Right renal pelvis (tissue), 4 donors: ENCODE results near the gene CCL23. TPM values are rescaled to one million over a fixed set of nuclear protein-coding genes. Genes with fewer than 3 reads are reported as not detected.
A peak's percentile ranks its signal among the peaks of the same experiment; 100 is the strongest.
"Not testable (repeated sequence)": the region's sequence is repeated elsewhere in the genome, so short reads cannot be mapped to it uniquely, and the experiment has no call there.

Experiments
- DNase-seq, 4 donors: peaks; one replicate each; pipeline ENCODE4 v3.0.0-alpha.2; 2013; ENCODE audit warnings: low read depth in 4 of 4, low spot score in 3 of 4, missing footprints in 1 of 4
- polyA plus RNA-seq, 4 donors: library from polyadenylated mRNA; unstranded; fragments of 120-200 nt; gene quantifications; one replicate each; pipeline ENCODE4 v1.2.1, GENCODE V29; 2013; ENCODE audit not compliant: insufficient read length in 4 of 4

Gene CCL23
- polyA plus RNA-seq, 4 donors, result 0.35 to 0.48 TPM; not detected in 2

GRCh38 chr17:36008998-36009665 lies 8.6 kb downstream of the CCL23 start:
- DNase-seq, result no peak

GRCh38 chr17:36004594-36005108 lies 13.1 kb downstream of the CCL23 start:
- DNase-seq, result no peak

GRCh38 chr17:36002631-36003030 lies 15.1 kb downstream of the CCL23 start:
- no peak for DNase-seq

- peak in 3 of 4 donors; percentile 51 to 60 (median 58) for DNase-seq
Observed at GRCh38 chr17:36001862-36002603, 15.7 kb downstream of the CCL23 start.

- no peak for DNase-seq
Observed at GRCh38 chr17:36001110-36001771, 16.5 kb downstream of the CCL23 start, which contains the start of gene CCL15. Gene CCL15 (minus strand): TSS chr17:36001553. CDS start chr17:36001492, 61 bp downstream.

GRCh38 chr17:36000732-36001109 lies 17.1 kb downstream of the CCL23 start:
- no peak for DNase-seq

- DNase-seq, result no peak
Observed at GRCh38 chr17:35998756-35999155, 19.0 kb downstream of the CCL23 start.

- DNase-seq, result no peak
Observed at GRCh38 chr17:35998018-35998545, 19.7 kb downstream of the CCL23 start.

GRCh38 chr17:35995346-35995745 lies 22.4 kb downstream of the CCL23 start:
- DNase-seq, result not testable (repeated sequence)

GRCh38 chr17:35991075-35991474 lies 26.7 kb downstream of the CCL23 start:
- no peak for DNase-seq

- no peak for DNase-seq
Observed at GRCh38 chr17:35988164-35988563, 29.6 kb downstream of the CCL23 start.

- DNase-seq, result no peak
Observed at GRCh38 chr17:35986643-35987042, 31.1 kb downstream of the CCL23 start, which contains the start of gene CCL14. Gene CCL14 (minus strand): TSS chr17:35986729. CDS start chr17:35986649, 80 bp downstream.

- DNase-seq, result no peak
Observed at GRCh38 chr17:35984140-35984539, 33.6 kb downstream of the CCL23 start.

- no peak for DNase-seq
Observed at GRCh38 chr17:35982409-35983191, 35.2 kb downstream of the CCL23 start.

- no peak for DNase-seq
Observed at GRCh38 chr17:35981908-35982330, 35.9 kb downstream of the CCL23 start.

GRCh38 chr17:35981246-35981645 lies 36.5 kb downstream of the CCL23 start, which contains the start of gene CCL16:
Gene CCL16 (minus strand): TSS chr17:35981497. CDS start chr17:35981420, 77 bp downstream.
- DNase-seq, result no peak

- no peak for DNase-seq
Observed at GRCh38 chr17:35978346-35978745, 39.4 kb downstream of the CCL23 start.

GRCh38 chr17:35977509-35977908 lies 40.3 kb downstream of the CCL23 start:
- no peak for DNase-seq

GRCh38 chr17:35973333-35974260 lies 44.2 kb downstream of the CCL23 start:
- DNase-seq, result no peak
